ENCODE results near the gene CIDEC.
"Not testable (repeated sequence)": the region's sequence is repeated elsewhere in the genome, so short reads cannot be mapped to it uniquely, and the experiment has no call there.

Gene CIDEC

DNA sequence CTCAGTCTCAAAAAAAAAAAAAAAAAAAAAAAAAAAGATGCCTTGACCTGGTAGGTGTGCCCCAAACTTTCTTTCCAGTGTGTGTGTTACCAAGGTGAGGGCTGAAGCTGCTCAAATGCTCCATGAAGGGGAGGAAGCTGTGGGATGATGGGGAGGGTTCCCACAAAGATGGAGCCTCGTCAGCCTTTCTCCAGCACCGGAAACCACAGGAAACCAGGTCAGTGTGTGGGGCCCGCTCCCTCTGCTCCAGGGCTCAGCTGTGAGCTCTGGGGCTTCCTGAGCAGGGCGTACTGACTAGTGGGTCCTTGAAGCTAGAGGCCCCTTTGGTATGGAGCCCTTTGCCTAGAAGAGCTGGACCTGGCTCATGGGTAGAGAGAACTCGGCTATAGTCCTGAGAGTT lies 21.9 kb upstream of the CIDEC start:
- no peak for DNase-seq (ENCODE audit: low read depth in 2 of 2)

DNA sequence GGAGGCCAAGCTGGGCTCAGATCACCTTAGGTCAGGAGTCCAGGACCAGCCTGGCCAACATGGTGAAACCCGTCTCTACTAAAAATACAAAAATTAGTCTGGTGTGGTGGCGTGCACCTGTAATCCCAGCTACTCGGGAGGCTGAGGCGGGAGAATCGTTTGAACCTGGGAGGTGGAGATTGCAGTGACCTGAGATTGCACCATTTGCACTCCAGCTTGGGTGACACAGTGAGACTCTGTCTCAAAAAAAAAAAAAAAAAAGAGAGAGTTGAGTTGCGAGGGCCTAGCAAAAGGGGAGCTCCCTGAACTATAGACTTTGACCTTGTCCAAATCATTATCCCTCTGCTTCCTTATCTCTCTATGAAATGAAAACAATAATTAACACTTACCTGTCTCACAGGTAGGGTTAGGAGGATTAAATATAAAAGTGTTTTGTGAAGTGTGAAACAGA lies 20.9 kb upstream of the CIDEC start:
- DNase-seq (ENCODE audit: low read depth in 2 of 2), result not testable (repeated sequence)

DNA sequence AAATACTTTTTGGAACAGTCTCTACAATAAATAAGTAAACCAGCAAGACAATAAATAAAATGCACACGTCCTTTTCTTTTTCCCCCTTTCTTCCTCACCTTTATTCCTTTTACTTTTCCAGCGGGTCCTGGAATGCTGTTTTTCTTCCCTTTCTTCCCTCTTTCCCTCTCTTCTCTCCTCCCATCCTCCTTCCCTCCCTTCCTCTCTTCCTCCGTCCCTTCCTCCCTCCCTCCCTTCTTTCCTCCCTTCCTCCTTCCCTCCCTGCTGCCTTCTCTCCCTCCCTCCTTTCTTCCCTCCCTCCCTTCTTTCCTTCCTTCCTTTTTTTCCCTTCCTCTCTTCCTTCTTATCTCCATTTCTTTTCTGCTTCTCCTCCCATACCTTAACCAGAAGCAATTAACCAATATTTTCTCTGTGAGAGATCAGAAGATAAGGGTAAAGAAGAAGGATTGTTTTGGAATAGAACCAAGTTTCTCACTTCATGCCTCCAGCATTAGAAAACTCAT lies 19.3 kb upstream of the CIDEC start:
- no peak for DNase-seq (ENCODE audit: low read depth in 2 of 2)

DNA sequence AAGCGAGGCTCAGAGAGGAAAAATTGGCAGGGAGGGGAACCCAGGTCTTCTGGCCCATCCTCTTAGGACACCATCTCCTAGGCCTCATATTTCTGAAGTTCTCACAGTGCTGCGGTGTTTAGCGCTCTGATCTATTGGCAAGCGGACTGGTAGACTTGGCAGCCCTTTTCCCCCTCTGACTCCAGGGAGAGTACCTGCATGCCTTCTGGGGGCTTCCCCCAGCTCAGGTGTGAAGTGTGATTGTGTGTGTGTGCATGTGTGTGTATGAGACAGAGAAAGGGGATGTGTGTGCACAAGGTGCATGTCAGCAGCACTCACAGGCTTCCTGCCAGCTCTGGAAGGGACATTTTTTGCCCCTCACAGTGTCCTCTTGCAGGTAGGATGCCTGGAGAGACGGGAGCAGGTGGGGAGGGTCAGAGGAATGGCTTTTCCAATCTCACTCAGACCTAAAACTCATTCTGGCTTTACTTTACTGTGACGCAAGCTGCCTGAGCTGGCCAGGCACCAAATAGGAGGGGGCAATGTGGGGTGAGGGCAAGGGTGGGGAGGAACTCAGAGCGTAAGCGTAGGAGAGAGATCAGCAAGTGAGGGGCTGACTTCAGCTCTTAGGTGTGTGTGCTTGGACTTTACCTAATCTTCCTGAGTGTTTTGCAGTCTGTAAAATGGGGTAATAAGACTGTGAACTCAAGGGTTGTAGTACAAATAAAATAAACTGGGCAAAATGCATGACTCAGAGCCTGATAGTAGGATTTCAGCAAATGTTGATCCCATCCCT lies 18.6 kb upstream of the CIDEC start:
- no peak for DNase-seq (ENCODE audit: low read depth in 2 of 2)

DNA sequence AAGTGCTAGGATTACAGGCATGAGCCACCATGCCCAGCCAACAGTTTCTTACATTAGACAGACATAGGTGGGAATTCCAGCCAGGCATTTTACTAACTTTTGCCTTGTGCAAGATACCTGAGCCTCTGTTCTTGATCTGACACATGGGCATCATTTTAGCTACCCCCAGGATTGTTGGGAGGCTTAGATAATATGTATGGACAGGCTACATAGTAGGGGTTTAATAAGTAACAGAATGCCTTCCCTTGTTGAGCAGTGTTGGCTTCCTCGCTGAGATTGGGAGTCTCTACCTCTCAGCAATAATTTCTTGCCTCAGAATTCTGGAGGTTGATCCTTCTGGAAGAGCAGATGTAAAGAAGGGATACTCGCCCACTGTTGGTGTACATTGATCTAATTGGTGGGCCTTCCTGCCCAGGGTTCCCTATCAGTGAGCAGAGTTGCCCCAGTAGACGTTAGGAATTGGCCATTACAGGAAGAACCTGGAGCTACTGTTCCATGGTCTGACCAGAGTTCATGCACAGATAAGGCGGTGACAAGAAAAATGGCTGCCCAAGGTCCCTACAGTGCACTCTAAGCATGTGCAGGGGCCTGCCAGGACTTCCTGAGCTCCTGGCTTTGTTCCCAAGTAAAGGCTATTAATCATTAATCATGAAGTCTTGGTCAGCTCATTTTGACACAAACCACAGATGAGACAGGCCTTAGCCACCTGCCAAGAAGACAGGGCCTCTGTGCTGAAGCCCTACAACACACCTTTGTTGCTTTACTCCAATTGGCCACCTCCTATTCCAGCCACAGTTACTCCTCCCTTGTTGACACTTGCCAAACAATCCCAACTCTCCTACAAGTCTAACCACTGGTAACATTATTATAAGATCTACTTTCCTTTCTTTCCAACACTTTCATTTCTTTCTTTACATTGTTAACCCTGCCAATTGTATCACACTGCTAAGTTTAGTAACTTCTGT lies 17.6 kb upstream of the CIDEC start:
- no peak for DNase-seq (ENCODE audit: low read depth in 2 of 2)

DNA sequence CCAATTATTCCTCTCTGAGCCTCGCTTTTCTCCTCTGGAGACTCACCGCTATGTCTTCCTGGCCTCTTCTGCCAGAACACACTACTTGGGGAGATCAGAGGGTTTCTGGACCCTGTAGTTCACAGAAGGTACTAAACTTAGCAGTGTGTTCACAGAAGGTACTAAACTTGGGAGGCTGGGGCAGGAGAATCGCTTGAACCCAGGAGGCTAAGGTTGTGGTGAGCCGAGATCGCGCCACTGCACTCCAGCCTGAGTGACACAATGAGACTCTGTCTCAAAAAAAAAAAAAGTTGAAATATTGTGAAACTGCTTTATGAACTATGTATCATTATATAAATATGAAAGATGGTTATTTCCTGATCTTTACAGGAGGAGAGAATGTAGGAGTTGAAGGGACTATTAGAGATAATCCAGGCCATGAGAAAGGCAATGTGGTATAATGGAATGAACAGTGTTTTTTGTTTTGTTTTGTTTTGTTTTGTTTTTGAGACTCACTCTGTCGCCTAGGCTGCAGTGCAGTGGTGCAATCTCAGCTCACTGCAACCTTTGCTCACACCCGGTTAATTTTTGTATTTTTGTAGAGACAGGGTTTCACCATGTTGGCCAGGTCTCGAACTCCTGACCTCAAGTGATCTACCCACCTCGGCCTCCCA lies 16.8 kb upstream of the CIDEC start:
- DNase-seq (ENCODE audit: low read depth in 2 of 2), result not testable (repeated sequence)

DNA sequence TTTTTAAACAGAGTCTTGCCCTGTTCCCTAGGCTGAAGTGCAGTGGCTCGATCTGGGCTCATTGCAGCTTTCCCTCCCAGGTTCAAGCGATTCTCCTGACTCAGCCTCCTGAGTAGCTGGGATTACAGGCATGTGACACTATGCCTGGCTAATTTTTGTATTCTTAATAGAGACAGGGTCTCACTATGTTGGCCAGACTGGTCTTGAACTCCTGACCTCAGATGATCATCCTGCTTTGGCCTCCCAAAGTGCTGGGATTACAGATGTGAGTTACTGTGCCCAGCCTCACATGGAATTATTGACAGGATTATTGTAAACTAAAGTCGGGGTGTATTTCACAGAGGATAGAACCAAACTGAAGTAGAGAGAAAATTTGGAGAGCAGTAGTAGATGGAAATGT lies 15.7 kb upstream of the CIDEC start:
- not testable (repeated sequence) for DNase-seq (ENCODE audit: low read depth in 2 of 2)

DNA sequence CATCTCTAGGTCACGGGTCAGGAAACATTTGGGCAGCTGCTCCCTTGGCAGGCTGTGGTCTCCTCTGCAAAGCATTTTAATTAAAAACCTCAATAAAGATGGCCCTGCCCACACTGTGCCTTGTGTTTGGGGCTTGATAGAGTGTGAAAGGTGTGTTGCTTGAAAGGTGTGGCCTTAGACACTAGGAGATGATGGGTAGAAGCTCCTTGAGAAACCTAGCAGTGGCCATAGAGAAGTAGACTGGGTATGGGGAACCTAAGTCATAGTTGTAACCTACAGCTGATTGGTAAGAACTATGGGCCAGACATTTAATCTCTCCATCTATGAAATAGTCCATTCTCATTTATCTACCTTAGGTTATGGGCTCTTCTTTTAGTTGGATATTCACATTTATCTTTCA lies 13.7 kb upstream of the CIDEC start:
- no peak for DNase-seq (ENCODE audit: low read depth in 2 of 2)

DNA sequence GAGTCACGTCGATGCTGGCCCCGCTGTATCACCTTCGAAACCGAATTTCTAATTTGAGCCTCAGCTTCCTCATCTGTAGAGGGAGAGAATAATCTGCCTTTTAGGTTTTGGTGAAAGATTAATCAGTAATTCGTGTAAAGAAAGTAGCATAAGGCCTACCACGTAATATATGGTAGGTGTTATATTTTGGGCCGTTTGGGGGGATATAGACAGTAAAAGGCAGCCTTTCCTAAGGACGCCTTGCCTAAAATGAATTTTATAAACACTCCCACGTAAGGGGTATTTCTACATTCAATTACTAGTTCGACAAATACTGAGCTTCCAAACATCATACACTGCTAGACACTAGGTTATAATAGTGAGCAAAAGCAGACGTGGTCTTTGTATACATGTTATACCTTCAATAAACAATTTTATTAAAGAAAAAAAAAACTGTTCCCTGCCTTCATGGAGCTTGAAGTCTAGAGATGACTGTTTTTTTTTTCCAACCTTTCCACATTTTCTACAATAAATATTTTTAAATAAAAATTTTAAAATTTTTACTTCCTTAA lies 11.1 kb upstream of the CIDEC start:
- DNase-seq (ENCODE audit: low read depth in 2 of 2), result no peak

DNA sequence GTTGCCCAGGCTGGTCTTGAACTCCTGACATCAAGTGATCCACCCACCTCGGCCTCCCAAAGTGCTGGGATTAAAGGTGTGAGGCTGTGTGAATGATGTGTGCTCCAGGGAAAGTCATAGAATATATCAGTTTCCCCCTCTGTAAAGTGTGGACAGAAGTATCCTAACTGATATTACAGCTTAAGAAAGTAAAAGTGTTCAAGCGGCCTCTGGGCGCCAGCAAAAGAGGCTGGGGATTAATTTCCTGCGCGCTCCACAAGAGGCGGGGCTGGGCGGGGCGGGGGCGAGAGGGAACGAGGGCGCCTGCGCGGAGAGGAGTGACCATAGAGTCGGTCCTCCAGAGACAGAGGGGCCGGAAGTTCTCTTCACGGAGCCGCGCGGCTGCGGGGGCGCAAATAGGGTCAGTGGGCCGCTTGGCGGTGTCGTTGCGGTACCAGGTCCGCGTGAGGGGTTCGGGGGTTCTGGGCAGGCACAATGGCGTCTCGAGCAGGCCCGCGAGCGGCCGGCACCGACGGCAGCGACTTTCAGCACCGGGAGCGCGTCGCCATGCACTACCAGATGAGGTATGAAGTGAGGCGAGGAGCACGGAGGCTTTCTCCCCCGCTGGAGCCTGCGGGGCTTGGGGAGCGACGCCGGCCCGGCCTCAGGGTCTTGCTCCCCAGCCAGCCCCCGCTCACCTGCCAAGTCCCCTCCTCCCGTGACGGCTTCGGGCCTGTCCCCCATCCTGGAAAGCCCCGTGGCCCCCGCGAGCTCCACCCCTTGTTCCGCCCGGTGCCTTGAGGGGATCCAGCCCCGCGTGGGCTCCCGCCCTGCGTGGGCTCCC lies 10.4 kb upstream of the CIDEC start, which contains the start of gene JAGN1:
JAGN1 (plus strand) TSS at position 362 of the 823 bp plus-strand sequence; CDS start at position 475, 113 bp downstream.
- peak; percentile 84 to 87 for DNase-seq (ENCODE audit: low read depth in 2 of 2)

DNA sequence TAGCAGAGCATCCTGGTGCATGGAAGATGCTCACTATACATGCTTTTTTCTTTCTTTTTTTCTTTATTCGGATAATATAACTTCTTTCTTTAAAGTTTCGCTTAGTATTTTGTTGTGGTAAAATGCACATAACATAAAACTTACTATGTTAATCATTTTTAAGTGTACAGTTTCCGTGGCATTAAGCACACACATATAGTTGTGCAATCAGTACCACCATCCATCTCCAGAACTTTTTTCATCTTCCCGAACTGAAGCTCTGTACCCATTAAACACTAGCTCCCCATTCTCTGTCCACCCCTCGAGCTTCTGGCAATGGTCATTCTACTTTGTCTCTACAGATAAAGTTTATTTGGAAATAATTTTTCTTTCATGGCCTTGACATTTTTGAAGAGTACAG lies 9.4 kb upstream of the CIDEC start:
- no peak for DNase-seq (ENCODE audit: low read depth in 2 of 2)

DNA sequence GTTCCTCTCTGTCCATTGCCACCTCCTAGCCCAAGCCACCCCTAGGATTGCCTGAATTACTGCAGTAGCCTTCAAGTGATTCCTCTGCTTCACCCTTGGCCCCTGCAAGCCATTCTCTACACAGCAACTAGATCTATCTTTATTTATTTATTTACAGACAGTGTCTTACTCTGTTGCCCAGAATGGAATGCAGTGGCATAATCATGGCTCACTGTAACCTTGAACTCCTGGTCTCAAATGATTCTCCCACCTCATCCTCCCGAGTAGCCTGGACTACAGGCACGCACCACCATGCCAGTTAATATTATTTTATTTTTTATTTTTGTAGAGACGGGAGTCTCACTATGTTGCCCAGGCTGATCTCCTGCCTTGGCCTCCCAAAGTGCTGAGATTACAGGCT lies 8.5 kb upstream of the CIDEC start:
- no peak for DNase-seq (ENCODE audit: low read depth in 2 of 2)

DNA sequence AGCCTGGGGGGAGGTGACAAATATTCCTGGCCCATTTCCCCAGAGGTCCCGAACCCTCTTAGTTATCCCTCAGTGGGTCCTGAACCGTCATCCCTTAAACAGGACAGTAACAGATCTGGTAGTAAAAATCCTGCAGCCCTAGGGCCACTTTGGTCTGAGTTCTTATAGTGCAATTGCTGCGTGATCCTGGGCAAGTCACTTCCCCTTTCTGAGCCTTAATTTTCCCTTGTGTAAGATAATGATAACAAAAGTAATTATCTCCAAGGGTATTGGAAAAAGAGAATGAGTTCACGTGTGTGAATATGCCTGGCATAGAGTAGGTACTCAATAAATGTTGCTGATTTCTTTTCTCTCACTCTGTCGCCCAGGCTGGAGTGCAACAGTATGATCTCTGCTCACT lies 7.4 kb upstream of the CIDEC start:
- DNase-seq (ENCODE audit: low read depth in 2 of 2), result no peak

DNA sequence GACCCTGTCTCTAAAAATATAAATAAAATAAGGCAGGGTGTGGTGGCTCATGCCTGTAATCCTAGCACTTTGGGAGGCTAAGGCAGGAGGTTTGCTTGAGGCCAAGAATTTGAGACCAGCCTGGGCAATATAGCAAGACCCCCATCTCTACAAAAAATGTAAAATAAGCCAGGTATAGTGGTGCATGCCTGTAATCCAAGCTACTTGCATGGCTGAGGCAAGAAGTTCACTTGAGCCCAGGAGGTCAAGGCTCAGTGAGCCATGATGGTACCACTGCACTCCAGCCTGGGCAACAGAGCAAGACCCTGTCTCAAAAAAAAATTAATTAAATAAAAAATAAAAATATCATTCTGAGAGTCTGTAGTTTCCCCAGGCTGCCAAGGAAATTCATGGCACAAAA lies 6.3 kb upstream of the CIDEC start:
- no peak for DNase-seq (ENCODE audit: low read depth in 2 of 2)

DNA sequence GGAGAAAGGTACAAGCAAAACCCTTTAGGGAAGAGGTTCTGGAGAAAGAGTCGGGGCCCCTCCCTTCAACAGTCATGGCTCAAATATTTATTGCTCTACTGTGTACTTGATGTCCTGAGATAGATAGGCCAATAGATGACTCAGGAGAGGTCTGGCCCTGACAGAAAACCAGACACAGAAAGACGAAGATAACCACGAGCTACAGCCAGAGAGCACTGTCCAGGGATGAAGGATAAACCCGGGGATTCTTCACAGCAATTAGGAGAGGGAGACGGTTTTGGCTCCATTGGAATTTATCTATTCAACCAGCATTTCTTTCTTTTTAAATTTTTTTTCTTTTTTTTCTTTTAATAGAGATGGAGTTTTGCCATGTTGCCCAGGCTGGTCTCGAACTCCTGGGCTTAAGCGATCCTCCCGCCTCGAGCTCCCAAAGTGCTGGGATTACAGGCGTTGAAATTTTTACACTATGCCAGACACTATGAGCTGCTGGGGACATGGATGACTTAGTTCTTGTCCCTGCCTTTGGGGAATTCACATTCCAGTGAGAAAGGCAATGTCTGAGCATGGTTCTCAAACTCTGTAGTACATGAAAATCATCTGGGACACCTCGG lies 4.6 kb upstream of the CIDEC start:
- no peak for DNase-seq (ENCODE audit: low read depth in 2 of 2)

DNA sequence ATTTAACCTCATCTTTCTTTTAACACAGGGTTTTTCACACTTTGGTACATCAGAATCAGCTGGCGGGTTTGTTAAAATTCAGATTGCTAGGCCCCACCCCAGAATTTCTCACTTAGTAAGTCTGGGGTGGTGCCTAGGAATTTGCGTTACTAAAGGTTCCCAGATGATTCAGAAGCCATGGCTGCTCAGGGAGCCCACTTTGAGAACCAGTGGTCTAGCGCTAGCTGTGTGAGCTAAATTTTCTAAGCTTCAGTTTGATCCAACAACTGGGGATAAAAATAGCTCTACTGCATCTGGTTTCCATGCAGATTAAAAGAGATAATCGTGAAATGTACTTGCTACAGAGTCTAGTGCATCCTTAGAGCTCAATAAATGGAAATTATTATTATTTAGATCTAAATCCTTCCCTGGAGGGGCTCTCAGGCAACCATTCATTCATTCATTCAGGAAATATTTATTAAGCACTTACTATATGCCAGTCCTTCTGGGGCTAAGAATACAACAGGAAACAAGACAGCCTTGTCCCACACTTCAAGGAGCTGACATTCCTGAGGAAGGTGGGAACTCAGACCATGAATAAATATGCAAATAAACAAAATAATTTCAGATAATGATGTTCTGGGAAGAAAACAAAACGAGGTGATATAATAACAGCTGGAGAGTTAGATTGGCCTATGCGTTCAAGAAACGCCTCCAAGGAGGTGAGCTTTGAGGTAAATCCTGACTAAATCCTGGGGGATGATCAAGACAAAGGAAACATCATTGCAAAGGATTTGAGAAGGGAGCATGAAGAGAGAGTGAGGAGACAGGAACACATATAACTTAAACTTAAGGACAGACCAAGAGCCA lies 3.9 kb upstream of the CIDEC start:
- no peak for DNase-seq (ENCODE audit: low read depth in 2 of 2)

DNA sequence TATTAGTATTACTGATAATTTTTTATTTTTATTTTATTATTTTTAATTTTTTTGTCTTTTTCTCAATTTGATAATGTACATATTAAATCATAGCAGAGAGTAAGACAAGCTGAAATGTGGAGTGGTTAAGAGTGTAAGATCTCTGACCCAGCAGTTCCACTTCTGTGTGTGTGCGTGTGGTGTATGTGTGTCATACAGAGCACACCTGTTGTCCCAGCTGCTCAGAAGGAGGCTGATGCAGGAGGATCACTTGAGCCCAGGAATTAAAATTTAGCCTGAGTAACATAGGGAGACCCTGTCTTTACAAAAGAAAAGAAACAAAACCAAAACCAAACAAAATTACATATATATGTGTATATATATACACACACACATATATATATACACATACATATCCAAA lies 1.4 kb upstream of the CIDEC start:
- DNase-seq (ENCODE audit: low read depth in 2 of 2), result no peak

DNA sequence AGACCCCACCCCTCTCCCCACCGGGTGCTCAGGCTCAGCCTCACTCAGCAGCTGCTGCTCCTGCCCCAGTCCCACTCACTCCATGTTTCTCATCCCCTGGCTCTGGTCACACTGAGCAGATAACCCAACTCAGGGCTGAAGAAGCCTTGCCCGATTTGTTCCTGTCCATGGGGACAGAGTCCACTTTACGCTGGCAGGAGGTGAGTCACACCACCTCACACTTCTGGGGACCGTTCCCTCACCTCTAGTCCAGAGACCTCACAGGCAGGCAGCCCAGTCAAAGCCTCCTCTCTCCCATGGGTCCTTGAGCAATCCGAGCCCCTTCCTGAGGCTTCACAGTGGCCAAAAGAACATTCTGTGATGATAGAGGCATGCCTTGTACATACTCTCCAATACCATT lies 1.4 kb downstream of the CIDEC start:
- no peak for DNase-seq (ENCODE audit: low read depth in 2 of 2)

DNA sequence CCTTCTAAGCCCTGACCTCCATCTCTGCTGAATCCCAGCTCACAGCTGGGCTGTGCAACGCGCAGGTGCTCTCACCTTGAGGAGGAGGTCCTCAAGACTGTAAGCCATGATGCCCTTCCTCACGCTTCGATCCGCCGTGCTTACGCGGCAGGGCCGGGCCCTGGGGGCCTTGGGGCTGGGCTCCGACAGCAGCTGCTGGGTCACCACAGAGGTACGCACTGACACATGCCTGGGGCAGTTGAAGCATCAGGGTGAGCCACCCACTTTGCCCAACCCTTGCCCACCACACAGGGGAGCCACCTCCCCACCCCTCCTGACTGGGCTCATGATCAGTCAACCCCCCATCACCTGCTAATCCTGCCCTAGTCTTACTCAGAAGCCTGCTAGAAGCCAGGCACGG lies 3.1 kb downstream of the CIDEC start:
- no peak for DNase-seq (ENCODE audit: low read depth in 2 of 2)
